ENCODE measurements around the gene DTX1. TPM values are rescaled to one million over a fixed set of nuclear protein-coding genes. Genes with fewer than 3 reads are reported as not detected.

DTX1 gene
- total RNA-seq, 1 experiment from 2014 or later = 3.0 TPM

- no peak overlapping the region for H3K4ac ChIP-seq (ENCODE audit: low read depth, low read length)
- H3K9ac ChIP-seq (ENCODE audit: extremely low read depth, insufficient read length, low read length) = no peak overlapping the region
- no peaks in the 10 kb centered on the region for H3K23me2 ChIP-seq (ENCODE audit: insufficient read length, low read depth, low read length, poor library complexity, severe bottlenecking)
- H3K27ac Mint-ChIP-seq = no peak overlapping the region
- H3K27me3 ChIP-seq (ENCODE audit: insufficient read depth, low read length) = no peaks in the 10 kb centered on the region; the same call in 1 of the 2 replicates
- H3K27me3 Mint-ChIP-seq (ENCODE audit: low read depth) = peaks cover 39% of the 10 kb centered on the region
- DNase-seq = no peak
- no peak overlapping the region for H3K14ac ChIP-seq (ENCODE audit: insufficient read depth, low read length)
- no peak overlapping the region for H4K91ac ChIP-seq (ENCODE audit: insufficient read length, low read depth, low read length)
- H3K23ac ChIP-seq (ENCODE audit: insufficient read length, low read depth, low read length) = no peak overlapping the region
- H2AFZ ChIP-seq (ENCODE audit: low read length) = no peak overlapping the region
- H3K4me1 ChIP-seq (ENCODE audit: insufficient read depth, low read length) = no peaks in the 10 kb centered on the region
- H3K79me2 ChIP-seq (ENCODE audit: insufficient read depth, low read length) = no peaks in the 10 kb centered on the region
- no peak overlapping the region for H3K4me3 Mint-ChIP-seq
- no peak overlapping the region for H4K5ac ChIP-seq (ENCODE audit: insufficient read length, low read depth, low read length)
- H2AK5ac ChIP-seq (ENCODE audit: insufficient read length, low read length) = no peak overlapping the region
- H4K20me1 ChIP-seq (ENCODE audit: control insufficient read depth, insufficient read depth, insufficient read length) = no peaks in the 10 kb centered on the region
- H2BK12ac ChIP-seq (ENCODE audit: insufficient read length, low read depth, low read length) = no peak overlapping the region
- TF ChIP-seq CTCF (conservative IDR thresholded peaks at IDR 0.05) = no peak
- no peak overlapping the region for H2BK15ac ChIP-seq (ENCODE audit: low read depth, low read length)
- H2BK5ac ChIP-seq (ENCODE audit: insufficient read length, low read length) = no peak overlapping the region
- H3K9me3 ChIP-seq (ENCODE audit: control insufficient read depth, low read depth, low read length) = no peaks in the 10 kb centered on the region
- H3K79me1 ChIP-seq (ENCODE audit: insufficient read depth, low read depth, low read length, poor library complexity, severe bottlenecking) = no peaks in the 10 kb centered on the region
- H3K27ac ChIP-seq (ENCODE audit: insufficient read length, low read depth, low read length) = no peak overlapping the region
- no peak overlapping the region for H2BK20ac ChIP-seq (ENCODE audit: low read depth, low read length, poor library complexity, severe bottlenecking)
- H3K9me3 Mint-ChIP-seq = no peaks in the 10 kb centered on the region
- H3K18ac ChIP-seq (ENCODE audit: insufficient read length, low read depth, low read length) = no peak overlapping the region
- no peak overlapping the region for H3K4me2 ChIP-seq (ENCODE audit: insufficient read depth, insufficient read length, low read length)
- H4K8ac ChIP-seq (replicated peaks; ENCODE audit: insufficient read length, low read depth, low read length) = no peak overlapping the region
- H3T11ph ChIP-seq (ENCODE audit: low read length) = no peak overlapping the region
- H3K36me3 Mint-ChIP-seq (ENCODE audit: insufficient read depth in 1 of 3, low read depth in 3 of 3) = no peaks in the 10 kb centered on the region
- no peak overlapping the region for H3K56ac ChIP-seq (ENCODE audit: insufficient read length, low read depth, low read length)
- no CpG with 5 or more reads among the region's 8 CpGs for WGBS (ENCODE audit: extremely low coverage, insufficient read length, low lambda C conversion rate)
- H2BK120ac ChIP-seq (ENCODE audit: low read depth, low read length, poor library complexity, severe bottlenecking) = no peak overlapping the region
- H3K4me1 Mint-ChIP-seq = peaks cover 6% of the 10 kb centered on the region in 2 experiments
These were observed 13.3 kb upstream of the DTX1 start for GRCh38 chr12:113043240-113043639.

Data from H9 (cell line).